GM12878 (cell line): Measurements from ENCODE around the gene ZNF816. TPM values are rescaled to one million over a fixed set of nuclear protein-coding genes. Genes with fewer than 3 reads are reported as not detected.

ENCODE experiments used
- ATAC-seq: fragments of 200-7000 bp; cut with Tn5 transposase; 3 replicates; pipeline ENCODE4 v1.9.1; 2020; ENCODE audit warnings: mild to moderate bottlenecking, moderate library complexity
- BruUV-seq: library from RNA; stranded (reverse); fragments of 400-500 nt; replicated peaks from 2 replicates; lab custom pipeline; 2021; lab: Mats Ljungman, UMichigan
- CTCF ChIA-PET: fragments of 300-600 bp; sonication (Branson Sonifier 250); formaldehyde crosslinking; extraction: SDS; loops from one replicate; lab custom pipeline; 2021; ENCODE audit warnings: inconsistent platforms; lab: Yijun Ruan, JAX
- POLR2A ChIA-PET: fragments of 350-600 bp; formaldehyde crosslinking; extraction: SDS; loops from one replicate; lab custom pipeline; 2021; ENCODE audit warnings: inconsistent platforms; lab: Charles Lee
- RAD21 ChIA-PET: fragments of 300-600 bp; sonication (Branson Sonifier 250); formaldehyde crosslinking; loops from one replicate; lab custom pipeline; 2023; ENCODE audit warnings: antibody characterized with exemption; ENCODE audit not compliant: unreplicated experiment; lab: Charles Lee
- SMC1A ChIA-PET: fragments of 300-600 bp; sonication (Branson Sonifier 250); formaldehyde crosslinking; loops from one replicate; lab custom pipeline; 2023; ENCODE audit not compliant: unreplicated experiment, uncharacterized antibody; lab: Charles Lee
- DNase-seq: peaks from one replicate; pipeline ENCODE4 v3.0.0-alpha.2; 2011; ENCODE audit warnings: low read depth, low spot score
- FAIRE-seq: peaks from 3 replicates; lab custom pipeline; 2011; peaks lifted over from hg19 to GRCh38; lab: Jason Lieb, UNC
- H2AFZ ChIP-seq: 2 replicates; pipeline ENCODE4 v1.6.0; 2011; ENCODE audit warnings: low read depth, low read length, control low read depth; ENCODE audit not compliant: control insufficient read depth
- H3K27ac ChIP-seq: 2 replicates; pipeline ENCODE4 v1.5.1; 2011; ENCODE audit warnings: control low read depth; ENCODE audit not compliant: control insufficient read depth, insufficient read depth
- H3K27me3 ChIP-seq, 2 experiments: replicated peaks in 1 of 2; 2 replicates each; pipeline versions ENCODE4 v1.6.0 to v1.6.1; 2011; ENCODE audit warnings: low read length in 1 of 2; ENCODE audit not compliant: control insufficient read depth in 2 of 2, insufficient read depth in 2 of 2
- H3K36me3 ChIP-seq, 2 experiments: 2 replicates each; pipeline ENCODE4 v1.5.1; 2011; ENCODE audit warnings: low read length in 1 of 2; ENCODE audit not compliant: control insufficient read depth in 2 of 2, insufficient read depth in 2 of 2
- H3K4me1 ChIP-seq: 2 replicates; pipeline ENCODE4 v1.6.1; 2011; ENCODE audit warnings: mild to moderate bottlenecking, low read length, moderate library complexity, mixed read lengths; ENCODE audit not compliant: control insufficient read depth, insufficient read depth
- H3K4me2 ChIP-seq: 2 replicates; pipeline ENCODE4 v1.6.0; 2011; ENCODE audit warnings: control low read depth; ENCODE audit not compliant: control insufficient read depth, insufficient read depth
- H3K4me3 ChIP-seq: fragments of 200-600 bp; sonication (generic); 2 replicates; pipeline ENCODE4 v1.5.1; 2016
- H3K79me2 ChIP-seq: 2 replicates; pipeline ENCODE4 v1.6.0; 2011; ENCODE audit warnings: low read length; ENCODE audit not compliant: control insufficient read depth, insufficient read depth
- H3K9ac ChIP-seq: 2 replicates; pipeline ENCODE4 v1.8.0; 2011; ENCODE audit warnings: low read length, control low read depth, mixed read lengths; ENCODE audit not compliant: control insufficient read depth, insufficient read depth
- H3K9me3 ChIP-seq: replicated peaks from 3 replicates; pipeline ENCODE4 v1.5.1; 2011; ENCODE audit warnings: mild to moderate bottlenecking, low read length; ENCODE audit not compliant: control insufficient read depth, insufficient read depth
- H4K20me1 ChIP-seq: 2 replicates; pipeline ENCODE4 v1.6.0; 2011; ENCODE audit not compliant: control insufficient read depth, insufficient read depth
- ASH2L ChIP-seq: fragments of 300-600, 200-600 bp; sonication (generic); IDR thresholded peaks from 2 replicates; pipeline ENCODE4 v1.6.1; 2017; ENCODE audit warnings: low read depth, mild to moderate bottlenecking, borderline replicate concordance
- CHD1 ChIP-seq: IDR thresholded peaks from 2 replicates; pipeline ENCODE4 v1.6.1; 2012; ENCODE audit warnings: low read depth, low read length, improper control_type of control experiment
- DPF2 ChIP-seq: fragments of 450-650 bp; IDR thresholded peaks from 2 replicates; pipeline ENCODE4 v1.6.1; 2017; ENCODE audit warnings: mild to moderate bottlenecking
- GATAD2B ChIP-seq: fragments of 450-650 bp; conservative IDR thresholded peaks from 2 replicates; pipeline ENCODE4 v1.6.1; 2017; ENCODE audit warnings: low read depth, mild to moderate bottlenecking, moderate library complexity
- JUNB ChIP-seq: IDR thresholded peaks from 2 replicates; pipeline ENCODE4 v1.6.1; 2016; ENCODE audit warnings: antibody characterized with exemption, mild to moderate bottlenecking
- RBBP5 ChIP-seq: fragments of 200-600 bp; sonication (generic); conservative IDR thresholded peaks from 2 replicates; pipeline ENCODE4 v1.6.1; 2016
- RCOR1 ChIP-seq: conservative IDR thresholded peaks from 2 replicates; pipeline ENCODE4 v1.6.1; 2012; ENCODE audit warnings: low read depth, low read length, improper control_type of control experiment
- SMC3 ChIP-seq: IDR thresholded peaks from 2 replicates; pipeline ENCODE4 v1.6.1; 2011; ENCODE audit warnings: low read length, improper control_type of control experiment, borderline replicate concordance
- TBL1XR1 ChIP-seq: IDR thresholded peaks from 2 replicates; pipeline ENCODE4 v1.6.1; 2012; ENCODE audit warnings: low read depth, low read length, improper control_type of control experiment
- WGBS: methylation state at CpG from one replicate; pipeline ENCODE4 v1.1.6; 2016; ENCODE audit warnings: low lambda C conversion rate; ENCODE audit not compliant: insufficient replicate concordance, insufficient coverage; ENCODE audit errors: missing lambda C conversion rate; 5-methylcytosine and 5-hydroxymethylcytosine counted together
- in situ Hi-C: fragments of 300-500 bp; cut with MboI; formaldehyde crosslinking; loops from 9 replicates; pipeline ENCODE4 v1.14.3; 2018; ENCODE audit warnings: mixed read lengths
- intact Hi-C: fragments of 100-400 bp; cut with micrococcal nuclease; formaldehyde crosslinking; loops from one replicate; pipeline ENCODE4 v1.14.2; 2022; ENCODE audit not compliant: unreplicated experiment
- polyA plus RNA-seq, 11 experiments: library from polyadenylated mRNA; depleted of rRNA in 4 of 11; unstranded in 6 of 11; stranded (reverse) in 5 of 11; fragments of >200 nt; fragmentation: Nextera tagmentation in 4 of 11; fragmentation: Illumina TruSeq in 1 of 11; extraction: Ambion mirVana in 4 of 11; extraction: Trizol in 1 of 11; gene quantifications; 1 replicate in 1 of 11; 2 replicates in 10 of 11; pipeline versions ENCODE4 v1.2.1 to v1.2.3, GENCODE V29; 2011 to 2016; ENCODE audit warnings: inconsistent platforms in 2 of 11, missing spikeins in 2 of 11, low read depth in 1 of 11
- total RNA-seq, 4 experiments: library from RNA; depleted of rRNA in 3 of 4; stranded (reverse); fragments of >200 nt in 3 of 4; fragmentation: Illumina TruSeq in 1 of 4; extraction: Trizol in 1 of 4; gene quantifications; 2 replicates each; pipeline versions ENCODE4 v1.2.1 to v1.2.3, GENCODE V29; 2013 to 2021
- TF ChIP-seq, protein P1 (sequence below): fragments of 450-650 bp; IDR thresholded peaks from 2 replicates; pipeline ENCODE4 v1.6.1; 2017; ENCODE audit warnings: mild to moderate bottlenecking, moderate library complexity
- TF ChIP-seq, protein P2 (sequence below): IDR thresholded peaks from 2 replicates; pipeline ENCODE4 v1.6.1; 2011; ENCODE audit warnings: low read depth, mild to moderate bottlenecking, low read length, moderate library complexity, borderline replicate concordance; ENCODE audit errors: extremely low read depth
- TF ChIP-seq, protein P3 (sequence below): fragments of 150-350 bp; IDR thresholded peaks from 2 replicates; pipeline ENCODE4 v1.6.1; 2016; ENCODE audit warnings: low read depth, low read length
- TF ChIP-seq, protein P4 (sequence below): fragments of 450-650 bp; IDR thresholded peaks from 2 replicates; pipeline ENCODE4 v1.6.1; 2018; ENCODE audit warnings: borderline replicate concordance, mild to moderate bottlenecking; ENCODE audit not compliant: partially characterized antibody

ZNF816 gene
- total and polyA plus RNA-seq, 10 of the 15 experiments (the other 5 are each of a cell fraction or from before 2014, with no cell fraction given): 4.0 to 15.6 (median 7.5) TPM

DNA sequence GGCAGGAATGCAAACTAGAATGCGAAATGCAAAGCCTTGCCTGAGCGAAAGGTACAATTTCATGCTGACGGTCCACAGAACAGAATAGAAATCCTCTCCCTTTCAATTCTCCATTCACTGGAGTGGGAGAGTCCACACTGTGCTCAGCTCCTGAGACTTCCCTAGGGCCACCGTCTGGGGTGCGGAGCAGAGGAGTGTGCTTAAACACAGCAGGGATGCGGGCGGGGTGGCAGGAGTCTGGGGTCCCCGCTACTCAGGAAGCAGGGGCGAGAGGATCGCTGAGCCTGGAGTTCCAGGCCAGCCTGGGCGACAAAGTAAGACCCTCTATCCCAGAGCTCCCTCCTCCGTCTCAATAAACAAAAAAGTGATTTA is 552 bp upstream of the ZNF816 start:
- intact Hi-C loops: loop anchor here (5.0 kb wide), 1 partner anchor 139 kb away; the partner anchor contains the start of gene ZNF160
- peaks cover 4% of the 10 kb centered on the region; the same call in 1 of the 2 replicates for H3K4me1 ChIP-seq
- ChIA-PET RAD21 (interaction anchor here (1.2 kb wide), 1 partner anchor 14 kb away, joined by 3 read pairs; no protein-coding TSS in a partner anchor), SMC1A (interaction anchor here (0.8 to 1.2 kb wide), 4 partner anchors 10 to 196 kb away, joined by 3 read pairs; partner anchors contain the start of gene ZNF347), POLR2A (interaction anchor here (0.8 to 1.0 kb wide), 2 partner anchors 20 to 139 kb away, joined by 3 read pairs; no protein-coding TSS in a partner anchor), CTCF (interaction anchor here (0.5 to 0.9 kb wide), 2 partner anchors 25 to 499 kb away, joined by 3 to 4 read pairs; no protein-coding TSS in a partner anchor)
- no TSS peak for BruUV-seq
- FAIRE-seq (no peak), DNase-seq (no peak), ATAC-seq (peak; percentile 30)
- H3K9me3 ChIP-seq: peaks cover 16% of the 10 kb centered on the region
- H3K36me3 ChIP-seq: peaks cover 3 to 6% of the 10 kb centered on the region in 2 experiments; a peak in 3 of 4 replicates
- H3K27ac ChIP-seq: peak overlapping the region; percentile 17; the same call in 1 of the 2 replicates
- H3K79me2 ChIP-seq: peaks cover 11% of the 10 kb centered on the region
- H2AFZ ChIP-seq: peak overlapping the region; percentile 85
- H3K4me3 ChIP-seq: peak overlapping the region; percentile 77
- peak overlapping the region; percentile 77 for H3K4me2 ChIP-seq
- in situ Hi-C loops: no loop called here
- H3K27me3 ChIP-seq: no peaks in the 10 kb centered on the region
- 10% methylated on average over 12 of the region's 12 CpGs for WGBS
- peak overlapping the region; percentile 68 for H3K9ac ChIP-seq
- no peaks in the 10 kb centered on the region for H4K20me1 ChIP-seq
- TF ChIP-seq RCOR1 (no peak), ASH2L (no peak), CHD1 (no peak), TBL1XR1 (no peak), DPF2 (no peak), JUNB (no peak), GATAD2B (no peak), SMC3 (no peak), RBBP5 (no peak)
- TF ChIP-seq, protein P1, sequence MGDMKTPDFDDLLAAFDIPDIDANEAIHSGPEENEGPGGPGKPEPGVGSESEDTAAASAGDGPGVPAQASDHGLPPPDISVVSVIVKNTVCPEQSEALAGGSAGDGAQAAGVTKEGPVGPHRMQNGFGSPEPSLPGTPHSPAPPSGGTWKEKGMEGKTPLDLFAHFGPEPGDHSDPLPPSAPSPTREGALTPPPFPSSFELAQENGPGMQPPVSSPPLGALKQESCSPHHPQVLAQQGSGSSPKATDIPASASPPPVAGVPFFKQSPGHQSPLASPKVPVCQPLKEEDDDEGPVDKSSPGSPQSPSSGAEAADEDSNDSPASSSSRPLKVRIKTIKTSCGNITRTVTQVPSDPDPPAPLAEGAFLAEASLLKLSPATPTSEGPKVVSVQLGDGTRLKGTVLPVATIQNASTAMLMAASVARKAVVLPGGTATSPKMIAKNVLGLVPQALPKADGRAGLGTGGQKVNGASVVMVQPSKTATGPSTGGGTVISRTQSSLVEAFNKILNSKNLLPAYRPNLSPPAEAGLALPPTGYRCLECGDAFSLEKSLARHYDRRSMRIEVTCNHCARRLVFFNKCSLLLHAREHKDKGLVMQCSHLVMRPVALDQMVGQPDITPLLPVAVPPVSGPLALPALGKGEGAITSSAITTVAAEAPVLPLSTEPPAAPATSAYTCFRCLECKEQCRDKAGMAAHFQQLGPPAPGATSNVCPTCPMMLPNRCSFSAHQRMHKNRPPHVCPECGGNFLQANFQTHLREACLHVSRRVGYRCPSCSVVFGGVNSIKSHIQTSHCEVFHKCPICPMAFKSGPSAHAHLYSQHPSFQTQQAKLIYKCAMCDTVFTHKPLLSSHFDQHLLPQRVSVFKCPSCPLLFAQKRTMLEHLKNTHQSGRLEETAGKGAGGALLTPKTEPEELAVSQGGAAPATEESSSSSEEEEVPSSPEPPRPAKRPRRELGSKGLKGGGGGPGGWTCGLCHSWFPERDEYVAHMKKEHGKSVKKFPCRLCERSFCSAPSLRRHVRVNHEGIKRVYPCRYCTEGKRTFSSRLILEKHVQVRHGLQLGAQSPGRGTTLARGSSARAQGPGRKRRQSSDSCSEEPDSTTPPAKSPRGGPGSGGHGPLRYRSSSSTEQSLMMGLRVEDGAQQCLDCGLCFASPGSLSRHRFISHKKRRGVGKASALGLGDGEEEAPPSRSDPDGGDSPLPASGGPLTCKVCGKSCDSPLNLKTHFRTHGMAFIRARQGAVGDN: no peak
- TF ChIP-seq, protein P2, sequence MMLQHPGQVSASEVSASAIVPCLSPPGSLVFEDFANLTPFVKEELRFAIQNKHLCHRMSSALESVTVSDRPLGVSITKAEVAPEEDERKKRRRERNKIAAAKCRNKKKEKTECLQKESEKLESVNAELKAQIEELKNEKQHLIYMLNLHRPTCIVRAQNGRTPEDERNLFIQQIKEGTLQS: no peak
- TF ChIP-seq, protein P3, sequence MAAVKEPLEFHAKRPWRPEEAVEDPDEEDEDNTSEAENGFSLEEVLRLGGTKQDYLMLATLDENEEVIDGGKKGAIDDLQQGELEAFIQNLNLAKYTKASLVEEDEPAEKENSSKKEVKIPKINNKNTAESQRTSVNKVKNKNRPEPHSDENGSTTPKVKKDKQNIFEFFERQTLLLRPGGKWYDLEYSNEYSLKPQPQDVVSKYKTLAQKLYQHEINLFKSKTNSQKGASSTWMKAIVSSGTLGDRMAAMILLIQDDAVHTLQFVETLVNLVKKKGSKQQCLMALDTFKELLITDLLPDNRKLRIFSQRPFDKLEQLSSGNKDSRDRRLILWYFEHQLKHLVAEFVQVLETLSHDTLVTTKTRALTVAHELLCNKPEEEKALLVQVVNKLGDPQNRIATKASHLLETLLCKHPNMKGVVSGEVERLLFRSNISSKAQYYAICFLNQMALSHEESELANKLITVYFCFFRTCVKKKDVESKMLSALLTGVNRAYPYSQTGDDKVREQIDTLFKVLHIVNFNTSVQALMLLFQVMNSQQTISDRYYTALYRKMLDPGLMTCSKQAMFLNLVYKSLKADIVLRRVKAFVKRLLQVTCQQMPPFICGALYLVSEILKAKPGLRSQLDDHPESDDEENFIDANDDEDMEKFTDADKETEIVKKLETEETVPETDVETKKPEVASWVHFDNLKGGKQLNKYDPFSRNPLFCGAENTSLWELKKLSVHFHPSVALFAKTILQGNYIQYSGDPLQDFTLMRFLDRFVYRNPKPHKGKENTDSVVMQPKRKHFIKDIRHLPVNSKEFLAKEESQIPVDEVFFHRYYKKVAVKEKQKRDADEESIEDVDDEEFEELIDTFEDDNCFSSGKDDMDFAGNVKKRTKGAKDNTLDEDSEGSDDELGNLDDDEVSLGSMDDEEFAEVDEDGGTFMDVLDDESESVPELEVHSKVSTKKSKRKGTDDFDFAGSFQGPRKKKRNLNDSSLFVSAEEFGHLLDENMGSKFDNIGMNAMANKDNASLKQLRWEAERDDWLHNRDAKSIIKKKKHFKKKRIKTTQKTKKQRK: no peak
- TF ChIP-seq, protein P4, sequence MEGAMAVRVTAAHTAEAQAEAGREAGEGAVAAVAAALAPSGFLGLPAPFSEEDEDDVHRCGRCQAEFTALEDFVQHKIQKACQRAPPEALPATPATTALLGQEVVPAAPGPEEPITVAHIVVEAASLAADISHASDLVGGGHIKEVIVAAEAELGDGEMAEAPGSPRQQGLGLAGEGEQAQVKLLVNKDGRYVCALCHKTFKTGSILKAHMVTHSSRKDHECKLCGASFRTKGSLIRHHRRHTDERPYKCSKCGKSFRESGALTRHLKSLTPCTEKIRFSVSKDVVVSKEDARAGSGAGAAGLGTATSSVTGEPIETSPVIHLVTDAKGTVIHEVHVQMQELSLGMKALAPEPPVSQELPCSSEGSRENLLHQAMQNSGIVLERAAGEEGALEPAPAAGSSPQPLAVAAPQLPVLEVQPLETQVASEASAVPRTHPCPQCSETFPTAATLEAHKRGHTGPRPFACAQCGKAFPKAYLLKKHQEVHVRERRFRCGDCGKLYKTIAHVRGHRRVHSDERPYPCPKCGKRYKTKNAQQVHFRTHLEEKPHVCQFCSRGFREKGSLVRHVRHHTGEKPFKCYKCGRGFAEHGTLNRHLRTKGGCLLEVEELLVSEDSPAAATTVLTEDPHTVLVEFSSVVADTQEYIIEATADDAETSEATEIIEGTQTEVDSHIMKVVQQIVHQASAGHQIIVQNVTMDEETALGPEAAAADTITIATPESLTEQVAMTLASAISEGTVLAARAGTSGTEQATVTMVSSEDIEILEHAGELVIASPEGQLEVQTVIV: no peak
